ENCODE measurements around the gene IL18. TPM values are rescaled to one million over a fixed set of nuclear protein-coding genes. Genes with fewer than 3 reads are reported as not detected.
"Not testable (repeated sequence)": the region's sequence is repeated elsewhere in the genome, so short reads cannot be mapped to it uniquely, and the experiment has no call there.

Gene IL18
- polyA plus RNA-seq, 5 donors: 1.3 to 5.2 (median 1.4) TPM

DNA sequence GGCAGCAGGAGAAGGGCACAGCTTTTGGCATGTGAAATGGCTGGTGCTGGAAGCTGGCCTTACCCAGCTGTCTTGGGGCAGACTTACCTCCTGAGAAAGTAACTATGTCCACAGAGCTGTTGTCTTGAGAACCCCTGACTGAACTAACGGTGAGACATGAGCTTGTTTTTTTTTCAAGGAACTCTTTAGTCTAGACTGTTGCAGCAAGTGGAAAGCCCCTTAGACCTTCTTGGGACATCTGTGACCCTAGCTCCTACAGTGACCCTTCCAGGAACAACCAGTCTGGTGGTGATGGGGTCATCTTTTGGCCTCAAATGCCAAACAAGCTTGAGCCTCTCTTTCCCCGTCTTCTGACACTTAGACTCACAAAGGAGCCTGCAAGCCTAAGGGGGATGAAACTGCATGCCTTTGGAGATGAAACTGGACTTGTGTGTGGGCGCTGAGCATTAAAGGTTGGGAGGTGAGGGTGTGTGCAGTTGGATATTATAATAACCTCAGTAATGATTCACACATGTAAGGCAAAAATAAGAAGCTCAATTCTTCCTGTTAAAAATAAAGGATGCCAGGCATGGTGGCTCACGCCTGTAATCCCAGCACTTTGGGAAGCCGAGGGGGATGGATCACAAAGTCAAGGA lies 41.8 kb downstream of the IL18 start:
- DNase-seq: no peak

DNA sequence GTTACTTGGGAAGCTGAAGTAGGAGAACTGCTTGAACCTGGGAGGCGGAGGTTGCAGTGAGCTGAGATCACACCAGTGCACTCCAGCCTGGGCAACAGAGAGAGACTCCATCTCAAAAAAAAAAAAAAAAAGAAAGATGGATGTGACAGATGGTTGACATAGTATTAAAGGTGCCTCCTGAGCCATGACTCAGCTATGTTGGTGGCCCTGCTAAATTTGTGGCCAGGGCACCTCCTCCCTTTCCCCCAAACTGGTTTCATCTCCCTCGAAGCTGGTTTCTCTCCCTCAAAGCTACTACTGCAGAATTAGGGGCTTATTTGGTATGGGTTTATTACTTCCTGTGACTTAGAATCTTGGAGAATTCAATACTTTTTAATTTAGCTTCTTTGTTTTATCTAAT lies 45.7 kb downstream of the IL18 start:
- DNase-seq: no peak

DNA sequence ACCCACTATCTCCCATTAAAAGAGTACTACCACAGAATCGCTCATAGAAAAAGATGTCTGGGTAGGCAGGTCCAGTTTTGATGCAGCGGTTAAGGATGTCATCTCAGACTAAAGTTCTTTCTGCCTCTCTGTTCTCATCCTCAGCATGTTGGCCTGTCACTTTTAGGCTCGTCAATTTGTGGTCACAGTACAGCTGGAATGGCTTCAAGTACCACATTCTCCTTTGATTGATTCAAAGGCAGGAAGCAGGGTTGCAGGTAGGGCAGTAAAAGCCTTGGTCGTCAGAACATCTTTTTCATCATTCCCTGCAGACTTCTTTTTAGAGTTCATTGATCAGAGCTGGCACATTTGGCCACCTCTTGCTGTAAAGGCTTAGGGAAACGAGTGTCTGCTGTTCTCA lies 48.5 kb downstream of the IL18 start:
- DNase-seq: no peak

DNA sequence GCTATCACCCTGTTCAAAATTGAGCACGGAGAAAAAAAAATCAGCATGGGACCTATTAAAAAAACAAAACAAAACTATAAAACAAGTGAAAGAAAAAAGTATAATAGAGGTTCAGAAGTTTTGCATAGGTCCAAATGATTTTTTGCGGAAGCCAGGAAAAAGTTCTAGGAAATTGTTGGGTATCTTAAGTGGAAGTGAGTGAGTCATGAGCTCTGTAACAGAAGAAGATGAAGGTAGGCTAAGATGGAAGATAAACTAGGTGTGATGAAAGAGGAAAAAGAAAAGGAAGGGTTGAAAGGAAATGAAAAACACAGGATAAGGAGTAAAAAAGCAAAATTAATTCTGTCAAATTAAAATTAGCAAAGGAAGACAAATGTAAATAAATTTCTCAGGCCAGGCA lies 49.4 kb downstream of the IL18 start:
- DNase-seq: no peak

DNA sequence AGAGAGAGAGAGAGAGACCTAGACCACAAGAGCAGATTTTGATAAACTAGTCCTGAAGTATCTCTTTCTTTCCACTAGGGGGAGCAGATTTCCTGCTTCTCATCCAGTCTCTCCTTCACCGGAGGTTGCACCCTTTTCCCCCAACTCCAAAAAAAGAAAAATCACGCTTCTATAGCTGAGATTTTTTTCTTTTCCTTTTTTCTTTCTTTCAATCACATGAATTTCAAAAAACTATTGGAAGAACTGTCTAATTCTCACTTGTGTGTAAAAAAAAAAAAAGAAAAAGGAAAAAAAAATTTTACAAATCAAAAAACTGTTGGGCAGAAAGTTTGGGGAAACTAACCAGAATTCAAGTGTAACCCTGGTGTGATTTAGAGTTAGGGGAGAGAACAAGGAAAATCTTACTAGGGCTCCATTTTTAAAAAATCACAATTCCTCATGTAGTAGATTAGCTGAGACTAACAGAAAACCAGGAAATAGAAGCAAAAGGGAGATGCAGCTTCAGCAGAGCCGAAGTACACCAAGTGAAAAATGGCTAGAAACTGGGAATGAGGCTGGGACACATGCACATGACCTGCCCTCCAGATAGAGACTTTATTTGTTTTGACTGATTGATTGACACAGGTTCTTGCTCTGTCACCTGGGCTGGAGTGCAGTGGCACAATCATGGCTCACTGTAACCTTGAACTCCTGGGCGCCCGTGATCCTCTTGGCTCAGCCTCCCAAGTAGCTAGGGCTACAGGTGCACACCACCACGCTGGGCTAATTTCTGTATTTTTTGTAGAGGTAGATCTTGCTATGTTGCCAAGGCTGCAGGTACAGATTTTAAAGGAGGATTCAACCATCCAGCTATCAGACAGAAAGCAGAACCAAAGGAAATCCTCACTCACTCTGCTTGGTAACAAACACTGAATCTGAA lies 50.1 kb downstream of the IL18 start:
- DNase-seq: peak in 1 of 2 donors; percentile 27

DNA sequence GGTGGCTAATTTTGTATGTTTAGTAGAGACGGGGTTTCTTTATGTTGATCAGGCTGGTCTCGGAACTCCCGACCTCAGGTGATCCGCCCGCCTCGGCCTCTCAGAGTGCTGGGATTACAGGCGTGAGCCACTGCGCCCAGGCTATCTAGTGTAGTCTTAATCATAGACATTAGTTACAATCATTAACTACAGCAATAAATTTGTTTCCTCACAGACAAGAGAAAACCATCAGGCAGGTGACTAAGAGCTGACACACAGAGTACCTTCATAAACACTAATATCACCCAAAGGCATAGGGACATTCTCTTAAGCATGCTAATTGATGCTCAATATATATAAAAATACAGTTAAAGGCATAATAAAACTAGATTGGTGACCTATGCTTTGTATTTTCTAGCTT lies 57.8 kb downstream of the IL18 start:
- DNase-seq: no peak

DNA sequence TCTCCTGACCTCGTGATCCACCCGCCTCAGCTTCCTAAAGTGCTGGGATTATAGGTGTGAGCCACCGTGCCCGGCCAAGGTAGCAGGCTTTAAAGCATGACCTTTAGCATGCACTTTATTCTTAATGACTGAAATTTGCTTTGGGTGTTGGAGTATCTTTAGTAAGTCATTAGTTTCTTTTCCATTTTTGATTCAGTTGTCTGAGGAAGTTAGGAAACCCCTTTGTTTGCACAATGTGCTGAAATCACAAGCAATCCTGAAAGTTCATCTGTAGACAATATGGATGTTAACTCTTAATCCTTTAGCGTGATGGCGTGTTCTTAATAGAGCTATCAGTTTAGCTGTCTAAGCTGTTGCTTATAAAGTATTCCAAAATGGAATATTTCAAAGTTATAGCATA lies 60.4 kb downstream of the IL18 start:
- no peak for DNase-seq

DNA sequence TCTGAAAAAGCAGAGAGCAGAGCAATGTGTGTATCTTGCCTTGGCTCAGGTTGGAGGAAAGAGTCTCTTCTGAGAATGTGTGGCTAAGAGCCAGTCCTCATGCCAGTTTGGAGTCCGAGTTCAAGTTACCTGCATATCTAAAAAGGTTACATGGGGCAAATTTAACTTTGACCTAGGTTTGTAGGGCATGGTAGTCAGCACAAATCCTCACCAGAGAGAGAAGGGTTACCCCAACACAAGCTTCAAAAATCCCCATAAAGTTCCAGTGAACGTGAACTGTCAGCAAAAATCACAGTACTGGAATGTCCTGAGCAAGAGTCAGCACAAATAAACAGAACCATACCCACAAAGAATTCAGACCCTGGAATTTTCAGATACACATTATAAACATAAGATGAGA lies 63.4 kb downstream of the IL18 start:
- no peak for DNase-seq

DNA sequence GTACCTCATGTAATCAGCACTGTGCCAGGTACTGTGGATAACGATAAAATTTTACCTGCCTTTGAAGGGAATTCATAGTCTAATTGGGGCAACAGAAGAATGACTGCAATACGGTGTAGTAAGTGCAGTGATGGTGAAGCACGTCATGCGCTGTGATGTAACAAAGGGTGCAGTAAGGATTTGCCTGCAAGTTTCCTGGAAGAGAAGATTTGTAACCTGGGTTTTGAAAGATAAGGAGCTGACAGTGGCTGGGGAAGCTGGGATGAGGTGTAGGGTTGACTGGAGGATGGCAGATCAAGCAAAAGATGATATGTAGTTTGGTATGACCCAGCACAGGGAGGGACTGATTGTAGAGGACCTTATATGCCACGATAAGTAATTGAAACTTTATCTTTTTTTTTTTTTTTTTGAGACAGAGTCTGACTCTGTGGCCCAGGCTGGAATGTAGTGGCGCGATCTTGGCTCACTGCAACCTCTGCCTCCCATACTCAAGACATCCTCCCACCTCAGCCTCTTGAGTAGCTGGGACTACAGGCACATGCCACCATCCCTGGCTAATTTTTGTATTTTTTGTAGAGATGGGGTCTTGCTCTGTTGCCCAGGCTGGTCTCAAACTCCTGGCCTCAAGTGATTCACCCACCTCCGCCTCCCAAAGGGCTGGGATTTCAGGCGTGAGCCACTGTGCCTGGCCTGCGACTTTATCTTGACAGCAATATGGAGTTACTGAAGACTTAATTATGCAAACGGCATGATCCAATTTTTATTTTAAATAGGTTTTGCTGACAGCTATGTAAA lies 66.0 kb downstream of the IL18 start:
- no peak for DNase-seq

DNA sequence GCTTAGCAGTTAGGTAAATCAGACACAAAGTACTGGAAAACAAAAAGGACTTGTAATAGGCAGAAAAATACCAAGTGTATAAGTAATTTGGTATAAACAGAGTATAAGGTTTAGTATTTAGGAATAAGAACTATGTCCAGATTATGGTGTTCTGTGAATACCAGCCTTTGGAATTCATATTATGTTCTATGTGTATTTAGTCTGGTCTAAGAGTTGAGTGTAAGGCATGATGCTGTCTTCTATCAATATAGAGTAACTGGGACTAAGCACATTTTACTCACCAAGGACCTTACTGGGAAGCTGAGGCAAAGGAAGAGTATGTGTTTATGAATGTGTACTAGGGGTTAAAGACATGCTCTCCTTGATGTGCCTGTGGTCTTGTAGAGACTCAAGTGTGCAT lies 67.7 kb downstream of the IL18 start:
- DNase-seq: no peak

DNA sequence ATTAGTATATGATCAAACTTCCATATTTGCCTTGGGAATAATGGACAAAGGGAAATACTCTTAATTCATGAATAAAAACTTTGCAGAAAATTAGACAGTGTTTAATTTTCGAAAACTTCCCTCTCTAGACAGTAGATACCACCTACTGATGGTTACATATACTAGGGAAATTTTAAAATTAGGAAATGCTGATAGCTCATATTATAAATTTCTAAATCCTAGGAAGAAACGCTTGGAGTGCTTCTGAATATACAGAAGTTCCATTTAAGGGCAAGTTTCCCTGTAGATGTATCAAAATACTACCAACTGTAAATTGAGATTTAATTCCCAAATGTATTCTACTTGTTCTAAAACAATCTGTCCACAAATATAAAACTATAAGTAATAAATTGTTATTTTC lies 68.6 kb downstream of the IL18 start:
- DNase-seq: not testable (repeated sequence)

Other genes with a start within 250 kb of the IL18 start
- 10 to 100 TPM in 3 of 5 donors, 1 to 10 TPM in 2; 7.0 to 12.3 (median 11.5) TPM for gene C11orf52, start 245.2 kb downstream of the IL18 start, polyA plus RNA-seq (ENCODE audit: insufficient read depth in 1 of 5, insufficient read length in 5 of 5, low replicate concordance in 1 of 5)
- 10 to 100 TPM; 16.4 to 29.5 (median 25.3) TPM for gene DIXDC1, start 226.8 kb downstream of the IL18 start, polyA plus RNA-seq (ENCODE audit: insufficient read depth in 1 of 5, insufficient read length in 5 of 5, low replicate concordance in 1 of 5)
- 10 to 100 TPM; 28.4 to 35.6 (median 34.3) TPM for gene DLAT, start 138.7 kb downstream of the IL18 start, polyA plus RNA-seq (ENCODE audit: insufficient read depth in 1 of 5, insufficient read length in 5 of 5, low replicate concordance in 1 of 5)
- gene PIH1D2, start 90.1 kb downstream of the IL18 start, polyA plus RNA-seq (ENCODE audit: insufficient read depth in 1 of 5, insufficient read length in 5 of 5, low replicate concordance in 1 of 5): 10 to 100 TPM in 1 of 5 donors, 1 to 10 TPM in 4; 6.5 to 11.2 (median 8.7) TPM
- 10 to 100 TPM; 39.9 to 64.6 (median 53.5) TPM for gene NKAPD1, start 89.8 kb downstream of the IL18 start, polyA plus RNA-seq (ENCODE audit: insufficient read depth in 1 of 5, insufficient read length in 5 of 5, low replicate concordance in 1 of 5)
- gene TIMM8B, start 77.3 kb downstream of the IL18 start, polyA plus RNA-seq (ENCODE audit: insufficient read depth in 1 of 5, insufficient read length in 5 of 5, low replicate concordance in 1 of 5): 10 to 100 TPM; 56.4 to 74.3 (median 62.1) TPM
- gene SDHD, start 77.2 kb downstream of the IL18 start, polyA plus RNA-seq (ENCODE audit: insufficient read depth in 1 of 5, insufficient read length in 5 of 5, low replicate concordance in 1 of 5): 100 to 1,000 TPM; 114 to 145 (median 120) TPM
- under 1 TPM in 4 of 5 donors, not detected in 1; 0.10 to 0.48 (median 0.31) TPM for gene TEX12, start 3.3 kb upstream of the IL18 start, polyA plus RNA-seq (ENCODE audit: insufficient read depth in 1 of 5, insufficient read length in 5 of 5, low replicate concordance in 1 of 5)
- 10 to 100 TPM in 1 of 5 donors, 1 to 10 TPM in 4; 7.8 to 10.6 (median 9.0) TPM for gene BCO2, start 11.4 kb upstream of the IL18 start, polyA plus RNA-seq (ENCODE audit: insufficient read depth in 1 of 5, insufficient read length in 5 of 5, low replicate concordance in 1 of 5)
- gene PTS, start 62.3 kb upstream of the IL18 start, polyA plus RNA-seq (ENCODE audit: insufficient read depth in 1 of 5, insufficient read length in 5 of 5, low replicate concordance in 1 of 5): 10 to 100 TPM; 33.9 to 47.8 (median 40.3) TPM
- not detected for gene PLET1, start 96.8 kb upstream of the IL18 start, polyA plus RNA-seq (ENCODE audit: insufficient read depth in 1 of 5, insufficient read length in 5 of 5, low replicate concordance in 1 of 5)